PFSK-1 (cell line): ENCODE results near the gene CHCHD2.

ENCODE experiments used
- POLR2AphosphoS5 ChIP-seq: IDR thresholded peaks from 2 replicates; pipeline ENCODE4 v1.6.1; 2012; ENCODE audit warnings: low read depth, mild to moderate bottlenecking, control low read depth, low read length, moderate library complexity
- SIN3A ChIP-seq: IDR thresholded peaks from 2 replicates; pipeline ENCODE4 v1.6.1; 2012; ENCODE audit warnings: mild to moderate bottlenecking, low read length, moderate library complexity, borderline replicate concordance; ENCODE audit not compliant: insufficient read depth
- TAF1 ChIP-seq: IDR thresholded peaks from 2 replicates; pipeline ENCODE4 v1.6.1; 2012; ENCODE audit warnings: low read length, control low read depth, borderline replicate concordance; ENCODE audit not compliant: insufficient read depth

DNA sequence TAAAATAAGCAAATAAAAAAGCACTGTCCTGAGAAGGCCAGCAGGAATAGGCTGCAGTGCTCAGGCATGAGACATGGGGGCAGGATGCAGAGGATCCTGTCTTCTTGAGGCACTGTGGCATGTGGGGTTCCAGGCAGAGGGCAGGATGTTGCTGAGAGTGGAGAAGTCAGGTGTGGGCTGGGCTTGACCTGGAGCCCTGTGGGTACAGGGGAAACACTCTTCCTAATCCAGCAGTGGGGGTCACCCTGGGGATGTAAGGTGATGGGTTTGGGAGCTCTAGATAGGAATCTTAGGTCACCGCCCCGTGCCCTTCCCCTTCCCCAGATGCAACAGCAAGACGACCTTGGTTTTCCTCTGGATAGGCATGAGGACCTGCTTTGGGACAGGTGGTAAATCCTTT is 28.6 kb downstream of the CHCHD2 start:
- TF ChIP-seq POLR2AphosphoS5: no peak
- no peak for TF ChIP-seq SIN3A
- no peak for TF ChIP-seq TAF1
